T-helper 1 cell treated with Interleukin-12 subunit alpha and Interleukin-12 subunit beta and Interleukin-4 antibody, amounts not matched to agents 30 ng/mL and 1 ng/mL, for 36 hours (primary cell): ENCODE data around the gene GTF2I. TPM values are rescaled to one million over a fixed set of nuclear protein-coding genes. Genes with fewer than 3 reads are reported as not detected.
"Not testable (repeated sequence)": the region's sequence is repeated elsewhere in the genome, so short reads cannot be mapped to it uniquely, and the experiment has no call there.

ENCODE experiments used
- intact Hi-C: fragments of 100-400 bp; cut with micrococcal nuclease; formaldehyde crosslinking; loops from one replicate; pipeline ENCODE4 v1.15.1; 2024
- total RNA-seq: library from RNA; stranded (reverse); gene quantifications from 2 replicates; pipeline ENCODE4 v1.2.3, GENCODE V29; 2022

The GTF2I gene
- total RNA-seq, 1 donor from 2014 or later: 148 TPM

GRCh38 chr7:74772093-74772492 lies 114.6 kb downstream of the GTF2I start:
- intact Hi-C loops: not testable (repeated sequence)

- intact Hi-C loops: not testable (repeated sequence)
Observed at GRCh38 chr7:74773760-74774750, 116.5 kb downstream of the GTF2I start, which contains the start of gene NCF1. NCF1 (plus strand) TSS chr7:74774011; CDS start chr7:74774032, 21 bp downstream.

GRCh38 chr7:74775111-74775510 lies 117.6 kb downstream of the GTF2I start:
- intact Hi-C loops: not testable (repeated sequence)

DNA sequence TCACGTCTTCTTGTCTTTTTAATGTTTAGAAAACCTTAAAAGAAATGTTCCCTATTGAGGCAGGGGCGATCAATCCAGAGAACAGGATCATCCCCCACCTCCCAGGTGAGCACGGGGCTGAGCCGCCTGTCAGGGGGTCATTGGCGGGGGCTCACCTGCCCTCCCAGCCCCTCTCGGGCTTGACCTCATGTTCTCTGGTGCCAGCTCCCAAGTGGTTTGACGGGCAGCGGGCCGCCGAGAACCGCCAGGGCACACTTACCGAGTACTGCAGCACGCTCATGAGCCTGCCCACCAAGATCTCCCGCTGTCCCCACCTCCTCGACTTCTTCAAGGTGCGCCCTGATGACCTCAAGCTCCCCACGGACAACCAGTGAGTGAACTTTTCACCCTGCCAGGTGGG lies 121.5 kb downstream of the GTF2I start:
- intact Hi-C loops: not testable (repeated sequence)

DNA sequence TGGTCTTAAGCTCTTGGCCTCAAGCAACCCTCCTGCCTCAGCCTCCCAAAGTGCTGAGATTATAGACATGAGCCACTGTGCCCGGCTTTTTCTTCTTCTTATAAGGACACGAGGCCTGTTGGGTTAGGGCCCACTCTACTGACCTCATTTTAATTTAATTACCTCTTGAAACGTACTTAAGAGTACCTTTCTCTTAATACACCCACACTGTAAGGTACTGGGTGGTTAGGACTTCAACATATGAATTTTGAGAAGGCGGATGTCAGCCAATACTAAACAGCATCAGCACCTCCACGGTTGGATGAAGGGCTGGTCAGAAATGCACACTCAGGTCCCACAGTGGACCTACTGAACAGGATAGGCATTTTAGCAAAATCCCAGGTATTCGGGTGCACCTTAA lies 124.2 kb downstream of the GTF2I start:
- intact Hi-C loops: not testable (repeated sequence)

DNA sequence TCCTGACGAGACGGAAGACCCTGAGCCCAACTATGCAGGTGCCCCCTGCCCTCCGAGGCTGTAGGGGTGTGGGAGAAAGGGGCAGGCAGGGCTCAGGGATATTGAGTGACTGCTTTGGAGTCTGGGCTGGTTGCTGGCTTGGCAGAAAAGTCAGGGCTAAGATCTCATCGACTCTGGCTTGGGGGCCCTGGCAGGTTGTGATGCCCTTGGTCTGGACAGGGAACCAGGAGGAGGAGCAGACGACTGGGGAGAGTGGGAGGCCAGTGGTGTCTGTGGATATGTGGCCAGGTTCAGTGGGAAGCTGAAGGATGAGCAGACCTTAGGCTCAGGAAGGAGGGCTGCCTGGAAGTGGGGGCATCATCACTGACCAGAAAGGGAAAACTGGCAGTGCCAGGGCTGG lies 126.1 kb downstream of the GTF2I start:
- intact Hi-C loops: not testable (repeated sequence)

DNA sequence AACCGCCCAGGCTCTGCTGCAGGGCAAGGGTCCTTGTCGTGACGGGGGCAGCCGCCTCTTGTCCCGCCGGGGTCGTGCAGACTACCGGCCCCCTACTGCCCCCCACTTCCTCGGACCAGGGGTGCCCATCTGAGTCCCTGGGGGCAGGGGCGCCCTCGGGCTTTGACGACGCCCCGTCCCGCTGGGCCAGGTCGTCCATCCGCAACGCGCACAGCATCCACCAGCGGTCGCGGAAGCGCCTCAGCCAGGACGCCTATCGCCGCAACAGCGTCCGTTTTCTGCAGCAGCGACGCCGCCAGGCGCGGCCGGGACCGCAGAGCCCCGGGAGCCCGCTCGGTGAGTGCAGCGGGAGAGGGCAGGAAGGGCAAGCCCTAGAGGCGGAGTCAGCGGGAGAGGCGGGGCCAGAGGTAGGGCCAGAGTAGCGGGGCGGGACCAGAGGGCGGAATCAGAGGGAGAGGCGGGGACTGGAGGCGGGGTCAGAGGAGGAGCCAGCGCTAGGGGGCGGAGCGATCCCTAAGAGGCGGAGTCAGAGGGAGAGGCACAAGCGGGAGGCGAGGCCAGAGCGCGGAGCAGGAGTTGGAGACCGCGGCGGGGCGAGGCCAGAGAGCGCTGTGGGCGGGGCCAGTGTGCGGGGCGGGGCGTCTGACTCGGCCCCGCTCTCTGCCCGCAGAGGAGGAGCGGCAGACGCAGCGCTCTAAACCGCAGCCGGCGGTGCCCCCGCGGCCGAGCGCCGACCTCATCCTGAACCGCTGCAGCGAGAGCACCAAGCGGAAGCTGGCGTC lies 131.0 kb downstream of the GTF2I start:
- intact Hi-C loops: not testable (repeated sequence)

DNA sequence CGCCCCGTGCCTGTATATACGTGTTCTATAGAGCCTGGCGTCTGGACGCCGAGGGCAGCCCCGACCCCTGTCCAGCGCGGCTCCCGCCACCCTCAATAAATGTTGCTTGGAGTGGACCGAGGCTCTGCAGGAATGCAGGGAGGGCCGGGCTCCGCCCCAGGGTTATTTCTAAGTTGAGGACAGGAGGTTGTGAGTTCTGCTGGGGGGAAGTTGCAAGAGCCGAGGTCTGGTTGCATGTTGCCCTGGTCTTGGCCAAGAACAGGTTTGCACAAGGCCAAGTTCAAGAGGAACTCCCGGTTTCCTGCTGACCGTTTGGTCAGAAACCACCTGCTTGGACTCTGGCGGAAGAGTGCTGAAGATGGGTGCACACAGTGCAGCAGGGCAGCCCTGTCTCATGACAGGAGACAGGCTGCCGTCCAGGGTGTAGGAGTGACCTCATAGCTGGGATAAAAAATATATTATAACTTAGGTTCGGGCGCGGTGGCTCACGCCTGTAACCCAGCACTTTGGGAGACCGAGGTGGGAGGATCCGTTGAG lies 131.8 kb downstream of the GTF2I start:
- intact Hi-C loops: not testable (repeated sequence)

DNA sequence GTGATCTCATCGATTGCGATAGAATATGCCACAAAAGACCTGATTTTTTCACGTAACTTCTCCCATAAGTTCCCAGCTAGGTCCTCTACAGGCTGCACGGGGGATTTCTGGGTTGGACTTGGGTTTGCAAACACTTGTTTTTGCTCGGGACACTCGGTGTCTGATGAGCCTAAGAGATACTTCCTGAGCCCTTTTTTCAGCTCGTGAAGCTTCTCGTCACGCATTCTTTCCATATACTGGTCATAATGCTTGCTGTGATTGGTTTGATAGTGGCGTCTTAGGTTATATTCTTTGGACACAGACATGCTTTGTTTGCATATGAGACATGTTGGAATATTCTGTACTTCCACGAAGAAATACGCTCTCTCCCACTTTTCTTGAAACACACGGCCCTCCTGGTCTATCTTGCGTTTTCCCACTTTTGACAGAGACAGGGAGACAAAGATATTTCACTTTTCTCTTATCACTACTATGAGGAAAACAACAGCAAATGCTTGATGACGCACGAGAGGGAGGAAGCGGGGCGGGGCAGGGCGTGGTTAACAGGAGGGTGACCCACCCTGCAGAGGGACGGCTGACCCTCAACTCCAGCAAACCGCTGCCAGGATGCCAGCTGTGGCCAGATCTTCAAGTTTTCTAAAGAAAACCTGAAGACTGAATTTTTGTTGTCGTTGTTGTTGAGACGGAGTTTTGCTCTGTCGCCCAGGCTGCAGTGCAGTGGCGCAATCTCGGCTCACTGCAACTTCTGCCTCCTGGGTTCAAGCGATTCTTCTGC lies 140.5 kb downstream of the GTF2I start:
- intact Hi-C loops: not testable (repeated sequence)

GRCh38 chr7:74798644-74799043 lies 141.1 kb downstream of the GTF2I start:
- intact Hi-C loops: not testable (repeated sequence)

Other genes with a start within 250 kb of the GTF2I start
- gene GTF2IRD1, start 203.8 kb upstream of the GTF2I start, total RNA-seq: 0.69 and 0.80 TPM in 2 replicates
- gene NCF1, start 116.3 kb downstream of the GTF2I start, total RNA-seq: 0.96 and 1.4 TPM in 2 replicates
- 14.2 and 16.5 TPM in 2 replicates for gene GTF2IRD2, start 193.9 kb downstream of the GTF2I start, total RNA-seq